ENCODE data around the gene BDNF. TPM values are rescaled to one million over a fixed set of nuclear protein-coding genes. Genes with fewer than 3 reads are reported as not detected.
"Not testable (repeated sequence)": the region's sequence is repeated elsewhere in the genome, so short reads cannot be mapped to it uniquely, and the experiment has no call there.

Gene BDNF
- total RNA-seq, 1 experiment from 2014 or later: 21.2 TPM

GRCh38 chr11:27693398-27693797 lies 6.9 kb downstream of the BDNF start:
- no peaks in the 10 kb centered on the region for H3K27me3 ChIP-seq
- H3K4me3 ChIP-seq: no peak overlapping the region
- no peaks in the 10 kb centered on the region for H3K9me3 ChIP-seq
- no peak for DNase-seq
- H3K36me3 ChIP-seq: peaks cover 52% of the 10 kb centered on the region

GRCh38 chr11:27692781-27693180 lies 7.5 kb downstream of the BDNF start:
- no peaks in the 10 kb centered on the region for H3K9me3 ChIP-seq
- no peak for DNase-seq
- H3K36me3 ChIP-seq: peaks cover 58% of the 10 kb centered on the region
- H3K4me3 ChIP-seq: no peak overlapping the region
- H3K27me3 ChIP-seq: no peaks in the 10 kb centered on the region

- H3K9me3 ChIP-seq: peaks cover 2% of the 10 kb centered on the region
- no peak for DNase-seq
- H3K27me3 ChIP-seq: no peaks in the 10 kb centered on the region
- no peak overlapping the region for H3K4me3 ChIP-seq
- peaks cover 68% of the 10 kb centered on the region for H3K36me3 ChIP-seq
Measured at GRCh38 chr11:27688076-27688475, 12.2 kb downstream of the BDNF start.

DNA sequence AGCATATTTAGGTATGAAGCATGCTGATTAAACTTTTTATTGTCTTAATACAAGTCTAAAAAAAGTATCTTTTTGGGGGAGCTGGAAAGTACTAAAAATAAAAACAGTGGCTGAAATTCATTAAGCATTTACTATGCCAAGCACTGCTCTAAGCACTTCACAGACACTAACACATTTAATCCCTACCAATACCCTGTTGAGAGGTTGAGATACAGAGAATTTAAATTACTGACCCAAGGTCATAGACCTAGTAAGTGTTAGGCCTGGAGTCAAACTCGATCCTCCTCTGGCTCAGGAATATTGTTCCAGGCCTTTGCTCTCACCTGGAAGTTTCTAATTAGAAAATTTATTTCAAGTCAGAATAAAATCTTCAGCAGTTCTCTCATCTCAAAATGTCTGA lies 18.6 kb downstream of the BDNF start:
- Histone ChIP-seq H3K4me3 (no peak overlapping the region), H3K36me3 (peaks cover 30% of the 10 kb centered on the region), H3K27me3 (no peaks in the 10 kb centered on the region), H3K9me3 (peaks cover 2% of the 10 kb centered on the region)
- no peak for DNase-seq

- no peaks in the 10 kb centered on the region for H3K27me3 ChIP-seq
- no peaks in the 10 kb centered on the region; the same call in 1 of the 2 replicates for H3K9me3 ChIP-seq
- DNase-seq: no peak
- peaks cover 31% of the 10 kb centered on the region for H3K36me3 ChIP-seq
- H3K4me3 ChIP-seq: no peak overlapping the region
Measured at GRCh38 chr11:27679136-27680015, 20.9 kb downstream of the BDNF start.

- H3K27me3 ChIP-seq: no peaks in the 10 kb centered on the region
- no peak for DNase-seq
- H3K36me3 ChIP-seq: peaks cover 34% of the 10 kb centered on the region
Measured at GRCh38 chr11:27678242-27678641, 22.0 kb downstream of the BDNF start.

DNA sequence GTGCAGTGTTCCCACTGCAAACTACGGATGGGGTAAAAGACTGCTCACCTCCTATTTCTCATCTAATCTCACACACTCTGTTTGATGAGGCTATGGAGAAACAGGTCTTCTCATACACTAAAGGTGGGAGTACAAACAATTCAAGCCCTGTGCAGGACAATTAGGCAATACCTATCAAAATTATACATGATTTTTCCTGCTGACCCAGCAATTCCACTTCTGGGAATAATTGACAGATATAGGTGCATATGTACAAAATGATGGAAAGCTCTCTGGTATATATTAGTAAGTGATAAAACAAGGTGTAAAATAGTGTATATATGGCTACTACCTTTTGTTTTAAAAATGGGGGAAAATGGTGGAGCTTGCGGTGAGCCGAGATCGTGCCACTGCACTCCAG lies 23.1 kb downstream of the BDNF start:
- Histone ChIP-seq H3K27me3 (no peaks in the 10 kb centered on the region), H3K9me3 (no peaks in the 10 kb centered on the region), H3K36me3 (peaks cover 33% of the 10 kb centered on the region), H3K4me3 (no peak overlapping the region)
- no peak for DNase-seq

More at GRCh38 chr11:27678242-27678641, 22.0 kb downstream of the BDNF start:
- Histone ChIP-seq H3K4me3 (no peak overlapping the region), H3K9me3 (no peaks in the 10 kb centered on the region)

GRCh38 chr11:27673979-27674663 lies 26.1 kb downstream of the BDNF start:
- H3K36me3 ChIP-seq: peaks cover 32% of the 10 kb centered on the region
- no peak for DNase-seq
- H3K27me3 ChIP-seq: no peaks in the 10 kb centered on the region
- no peak overlapping the region for H3K4me3 ChIP-seq
- H3K9me3 ChIP-seq: no peaks in the 10 kb centered on the region; the same call in 1 of the 2 replicates

DNA sequence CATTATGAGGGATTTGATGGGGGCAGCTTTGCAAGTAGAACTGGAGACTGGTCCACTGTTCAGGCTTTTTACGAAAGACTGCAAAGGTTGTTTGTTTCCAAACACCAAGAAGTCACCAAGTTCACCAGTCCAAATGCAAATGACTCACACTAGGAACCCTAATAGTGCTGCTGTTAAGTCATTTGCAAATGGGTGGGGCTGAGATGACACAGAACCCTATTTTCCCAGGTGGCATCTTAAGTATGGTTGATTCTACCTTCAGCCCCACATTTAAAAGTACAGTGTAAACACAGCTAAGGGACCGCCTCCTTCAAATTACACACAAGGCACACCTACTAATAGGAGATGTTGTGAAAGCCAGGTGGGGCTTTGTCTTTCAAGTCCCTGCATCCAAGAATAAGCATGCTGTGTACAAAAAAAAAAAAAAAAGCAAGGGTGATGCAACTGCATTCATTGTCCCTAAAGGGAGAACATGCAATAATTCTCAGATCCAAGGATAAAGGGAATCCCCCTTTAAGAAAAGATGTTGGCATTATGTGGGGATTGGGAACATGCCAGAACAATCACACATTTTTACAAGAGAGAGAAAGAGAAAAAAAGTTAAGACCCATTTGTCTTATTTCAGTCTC lies 27.3 kb downstream of the BDNF start:
- no peak overlapping the region for H3K4me3 ChIP-seq
- H3K27me3 ChIP-seq: no peaks in the 10 kb centered on the region
- H3K36me3 ChIP-seq: peaks cover 25% of the 10 kb centered on the region
- H3K9me3 ChIP-seq: no peaks in the 10 kb centered on the region; the same call in 1 of the 2 replicates
- no peak for DNase-seq

- H3K27me3 ChIP-seq, DNase-seq, H3K9me3 ChIP-seq, H3K4me3 ChIP-seq: not testable (repeated sequence)
- H3K36me3 ChIP-seq: peaks cover 14% of the 10 kb centered on the region
Measured at GRCh38 chr11:27665508-27666101, 34.6 kb downstream of the BDNF start.

GRCh38 chr11:27663326-27663725 lies 36.9 kb downstream of the BDNF start:
- H3K9me3 ChIP-seq: no peaks in the 10 kb centered on the region
- no peak for DNase-seq
- no peaks in the 10 kb centered on the region for H3K27me3 ChIP-seq
- H3K4me3 ChIP-seq: no peak overlapping the region
- peaks cover 34% of the 10 kb centered on the region for H3K36me3 ChIP-seq

GRCh38 chr11:27660171-27660570 lies 40.1 kb downstream of the BDNF start:
- no peaks in the 10 kb centered on the region for H3K27me3 ChIP-seq
- peaks cover 59% of the 10 kb centered on the region for H3K36me3 ChIP-seq
- no peaks in the 10 kb centered on the region for H3K9me3 ChIP-seq
- no peak overlapping the region for H3K4me3 ChIP-seq
- no peak for DNase-seq

- DNase-seq: no peak
- Histone ChIP-seq H3K27me3 (no peaks in the 10 kb centered on the region), H3K9me3 (no peaks in the 10 kb centered on the region), H3K4me3 (no peak overlapping the region), H3K36me3 (peaks cover 66% of the 10 kb centered on the region)
Measured at GRCh38 chr11:27658535-27659236, 41.6 kb downstream of the BDNF start.

GRCh38 chr11:27656806-27657483 lies 43.3 kb downstream of the BDNF start:
- no peaks in the 10 kb centered on the region for H3K9me3 ChIP-seq
- peaks cover 59% of the 10 kb centered on the region for H3K36me3 ChIP-seq
- H3K4me3 ChIP-seq: no peak overlapping the region
- no peak for DNase-seq
- H3K27me3 ChIP-seq: no peaks in the 10 kb centered on the region

- no peaks in the 10 kb centered on the region for H3K9me3 ChIP-seq
- no peak for DNase-seq
- no peaks in the 10 kb centered on the region for H3K27me3 ChIP-seq
- H3K4me3 ChIP-seq: no peak overlapping the region
- peaks cover 59% of the 10 kb centered on the region for H3K36me3 ChIP-seq
Measured at GRCh38 chr11:27656320-27656719, 43.9 kb downstream of the BDNF start.
